ENCODE measurements around the gene TRIM47.
"Not testable (repeated sequence)": the region's sequence is repeated elsewhere in the genome, so short reads cannot be mapped to it uniquely, and the experiment has no call there.

Gene TRIM47

DNA sequence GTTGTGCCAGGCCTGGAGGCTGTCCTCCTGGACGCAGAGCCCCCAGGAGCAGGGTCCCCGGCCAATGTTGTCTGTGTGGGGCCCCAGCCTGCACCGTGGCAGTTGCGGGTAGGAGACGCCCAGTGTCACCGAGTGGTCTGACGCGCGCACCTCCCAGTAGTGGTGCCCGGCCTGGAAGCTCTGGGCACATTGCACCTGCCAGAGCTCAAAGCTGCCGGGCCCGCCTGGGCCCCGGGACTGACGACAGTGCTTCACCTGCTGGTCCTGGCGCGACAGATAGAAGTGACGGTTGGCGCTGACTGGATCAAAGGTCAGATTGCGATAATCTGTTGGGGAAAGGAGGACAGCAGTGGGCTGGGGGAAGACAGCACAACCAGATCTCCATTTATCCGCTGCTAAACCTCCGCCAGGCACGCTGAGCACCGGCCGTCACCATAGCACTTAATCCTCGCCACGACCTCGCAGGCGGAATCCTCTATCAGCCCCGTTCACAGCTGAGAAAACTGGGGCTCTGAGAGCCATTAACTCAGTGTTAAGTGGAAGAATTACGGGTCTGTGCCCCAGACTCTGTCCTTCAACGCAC lies 12.7 kb upstream of the TRIM47 start:
- DNase-seq, result no peak

DNA sequence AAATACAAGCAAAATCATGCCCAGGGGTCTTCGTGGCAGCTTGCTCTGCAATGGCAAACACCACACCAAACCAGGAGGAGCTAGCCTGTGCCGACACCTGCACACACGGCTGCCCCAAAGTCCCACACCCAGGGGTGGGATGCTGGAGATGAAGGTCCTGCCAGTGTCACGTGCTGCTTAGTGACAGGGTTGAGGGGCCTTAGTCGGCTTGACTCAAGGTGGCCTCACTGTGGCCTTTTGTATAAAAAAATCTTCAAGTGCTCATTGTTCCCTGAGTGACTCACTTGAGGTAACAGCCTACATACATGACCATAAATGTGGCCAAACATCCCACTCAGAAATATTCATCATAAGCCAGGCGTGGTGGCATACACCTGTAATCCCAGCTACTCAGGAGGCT lies 11.1 kb upstream of the TRIM47 start:
- no peak for DNase-seq

DNA sequence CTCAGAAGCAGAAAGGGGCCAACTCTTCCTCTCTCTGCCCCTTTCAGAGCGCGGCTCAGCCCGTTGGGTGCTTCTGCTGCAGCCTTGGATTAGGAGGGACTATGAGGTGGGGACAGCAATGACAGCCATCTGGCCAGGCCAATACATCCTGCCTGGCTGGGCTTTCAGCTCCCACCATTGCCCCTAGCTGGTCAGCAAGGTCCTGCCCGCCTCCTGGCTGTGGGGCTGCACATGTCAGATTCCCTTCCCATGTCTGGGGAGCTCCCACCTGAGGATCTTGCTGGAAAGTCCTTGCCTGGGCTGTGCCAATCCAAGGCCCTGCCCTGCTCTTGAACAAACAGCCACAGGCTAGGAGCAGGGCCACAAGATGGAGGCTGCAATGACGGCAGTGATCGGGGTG lies 10.1 kb upstream of the TRIM47 start:
- no peak for DNase-seq

DNA sequence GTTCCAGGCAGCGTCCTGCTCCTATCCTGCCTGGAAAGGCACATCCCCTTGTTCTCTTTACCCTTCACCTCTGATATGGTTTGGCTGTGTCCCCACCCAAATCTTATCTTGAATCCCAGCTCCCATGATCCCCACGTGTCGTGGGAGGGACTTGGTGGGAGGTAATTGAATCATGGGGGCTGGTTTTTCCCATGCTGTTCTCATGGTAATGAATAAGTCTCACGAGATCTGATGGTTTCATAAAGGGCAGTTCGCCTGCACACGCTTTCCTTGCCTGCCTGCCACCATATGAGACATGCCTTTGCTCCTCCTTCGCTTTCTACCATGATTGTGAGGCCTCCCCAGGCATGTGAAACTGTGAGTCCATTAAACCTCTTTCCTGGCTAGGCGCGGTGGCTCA lies 7.5 kb upstream of the TRIM47 start:
- DNase-seq, result not testable (repeated sequence)

DNA sequence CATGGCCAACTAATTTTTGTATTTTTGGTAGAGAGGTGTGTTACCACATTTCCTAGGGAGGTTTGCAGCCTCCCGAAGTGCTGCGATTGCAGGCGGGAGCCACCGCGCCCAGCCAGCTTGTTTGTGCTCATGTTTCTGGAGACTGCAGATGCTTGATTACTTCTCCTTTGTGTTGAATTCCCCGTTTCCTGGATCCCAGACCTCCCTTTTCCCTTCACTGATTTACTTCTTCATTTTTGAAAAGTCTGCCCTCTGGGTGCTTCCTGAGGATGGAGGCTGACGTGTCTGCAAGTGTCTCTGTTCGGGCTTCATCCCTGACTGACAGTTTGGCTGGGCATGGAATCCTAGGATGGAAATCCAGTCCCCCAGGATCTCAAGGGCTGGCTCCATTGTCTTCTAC lies 7.0 kb upstream of the TRIM47 start:
- DNase-seq, result no peak

DNA sequence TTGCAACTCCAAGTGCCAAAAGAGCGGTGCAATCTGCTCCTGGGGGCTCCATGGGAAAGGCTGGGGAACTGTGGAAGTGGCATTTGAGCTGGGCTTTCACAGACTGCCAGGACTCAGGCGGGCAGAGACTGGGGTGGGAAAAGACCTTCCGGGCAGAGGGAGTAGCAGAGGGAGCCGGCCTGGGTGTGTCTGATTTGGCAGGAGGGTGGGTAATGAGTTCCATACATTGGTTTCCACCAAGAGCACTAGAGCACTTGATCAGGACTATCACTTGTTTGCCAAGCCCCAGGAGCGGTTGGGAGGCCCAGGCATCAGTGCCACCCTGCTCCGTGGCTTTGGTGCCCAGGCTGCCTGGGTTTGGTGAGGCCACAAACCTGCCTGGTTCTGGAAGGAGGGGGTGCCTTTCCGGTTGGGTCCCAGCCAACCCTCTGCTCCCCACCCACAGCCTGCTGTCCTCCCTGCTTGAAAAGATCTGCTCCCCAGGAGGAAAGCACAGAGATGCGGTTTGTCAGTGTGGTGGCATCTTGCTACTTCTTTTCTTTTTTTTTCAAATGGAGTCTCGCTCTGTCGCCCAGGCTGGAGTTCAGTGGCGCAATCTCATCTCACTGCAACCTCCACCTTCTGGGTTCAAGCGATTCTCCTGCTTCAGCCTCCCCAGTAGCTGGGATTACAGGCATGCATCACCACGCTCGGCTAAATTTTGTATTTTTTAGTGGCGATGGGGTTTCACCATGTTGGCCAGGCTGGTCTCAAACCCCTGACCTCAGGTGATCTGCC lies 3.5 kb upstream of the TRIM47 start:
- DNase-seq, result no peak

DNA sequence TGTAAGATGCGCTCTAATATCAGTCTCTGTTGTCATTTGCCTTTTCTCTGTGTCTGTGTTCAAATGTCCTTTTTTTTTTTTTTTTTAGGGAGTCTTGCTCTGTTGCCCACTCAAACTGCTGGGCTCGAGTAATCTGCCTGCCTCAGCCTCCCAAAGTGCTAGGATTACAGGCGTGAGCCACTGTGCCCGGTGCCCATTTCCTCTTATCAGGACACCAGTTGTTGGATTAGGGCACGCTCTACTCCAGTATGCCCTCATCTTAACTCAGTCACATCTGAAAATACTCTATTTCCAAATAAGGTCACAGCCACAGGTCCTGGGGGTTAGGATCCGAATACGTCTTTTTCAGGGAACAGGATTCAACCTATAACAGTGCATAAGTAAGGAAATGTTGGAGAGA lies 1.9 kb upstream of the TRIM47 start:
- no peak for DNase-seq

DNA sequence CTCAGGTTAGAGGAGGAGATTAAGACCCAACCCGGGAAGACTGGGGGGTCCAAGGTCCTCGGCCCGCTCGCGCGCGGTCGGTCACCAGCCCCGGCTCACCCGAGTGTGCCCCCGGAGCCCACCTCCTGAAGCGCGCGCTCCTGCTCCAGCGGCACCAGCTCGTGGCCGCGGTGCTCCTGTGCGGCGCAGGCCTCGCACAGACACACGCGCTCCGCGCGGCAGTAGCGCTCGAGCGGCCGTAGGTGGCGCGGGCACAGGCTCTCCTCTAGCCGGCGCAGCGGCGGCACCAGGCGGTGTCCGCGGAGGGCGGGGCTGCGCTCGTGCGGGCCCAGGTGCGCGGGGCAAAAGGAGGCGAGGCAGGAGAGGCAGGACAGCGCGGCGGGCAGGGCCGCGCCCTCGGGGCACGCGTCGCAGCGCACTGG lies 618 bp downstream of the TRIM47 start:
- DNase-seq, result peak; percentile 59

DNA sequence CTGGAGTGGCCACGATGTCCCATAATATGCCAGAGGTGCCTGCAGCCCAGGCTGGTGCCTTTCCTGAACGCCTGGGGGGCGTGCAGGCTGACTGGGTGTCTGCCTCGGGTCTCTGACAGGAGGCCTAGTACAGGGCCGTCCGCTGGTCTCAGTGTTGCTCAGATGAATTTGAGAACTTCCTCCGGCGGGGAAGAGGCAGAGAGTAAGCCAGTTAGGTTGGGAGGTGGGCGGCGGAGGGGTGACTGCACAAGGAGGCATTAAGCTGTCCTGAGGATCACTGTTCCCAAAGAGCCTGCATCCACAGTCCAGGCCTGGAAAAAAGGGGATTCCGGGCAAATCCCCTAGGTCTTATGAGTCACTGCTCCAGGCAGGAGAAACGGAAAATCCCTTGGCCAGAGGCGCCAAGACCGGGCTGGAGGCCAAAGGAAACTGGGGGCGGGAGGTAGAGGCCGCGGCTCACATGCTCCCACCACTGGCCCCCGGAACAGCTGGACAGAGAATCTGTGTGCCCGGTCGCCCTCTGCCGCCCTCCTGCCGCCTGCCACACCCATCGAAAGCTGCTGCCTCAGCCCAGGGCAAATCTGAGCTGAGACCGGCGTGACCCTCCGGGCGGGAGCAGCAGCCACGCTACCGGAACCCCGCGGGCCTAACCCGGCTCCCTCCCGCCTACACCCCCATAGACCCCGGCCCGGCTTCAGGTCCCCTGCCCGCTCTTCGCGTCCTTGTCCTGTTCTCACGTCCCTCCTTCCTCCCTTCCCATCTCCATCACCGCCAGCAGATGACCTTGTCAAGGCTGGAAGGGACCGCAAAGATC lies 1.2 kb downstream of the TRIM47 start:
- DNase-seq, result no peak

DNA sequence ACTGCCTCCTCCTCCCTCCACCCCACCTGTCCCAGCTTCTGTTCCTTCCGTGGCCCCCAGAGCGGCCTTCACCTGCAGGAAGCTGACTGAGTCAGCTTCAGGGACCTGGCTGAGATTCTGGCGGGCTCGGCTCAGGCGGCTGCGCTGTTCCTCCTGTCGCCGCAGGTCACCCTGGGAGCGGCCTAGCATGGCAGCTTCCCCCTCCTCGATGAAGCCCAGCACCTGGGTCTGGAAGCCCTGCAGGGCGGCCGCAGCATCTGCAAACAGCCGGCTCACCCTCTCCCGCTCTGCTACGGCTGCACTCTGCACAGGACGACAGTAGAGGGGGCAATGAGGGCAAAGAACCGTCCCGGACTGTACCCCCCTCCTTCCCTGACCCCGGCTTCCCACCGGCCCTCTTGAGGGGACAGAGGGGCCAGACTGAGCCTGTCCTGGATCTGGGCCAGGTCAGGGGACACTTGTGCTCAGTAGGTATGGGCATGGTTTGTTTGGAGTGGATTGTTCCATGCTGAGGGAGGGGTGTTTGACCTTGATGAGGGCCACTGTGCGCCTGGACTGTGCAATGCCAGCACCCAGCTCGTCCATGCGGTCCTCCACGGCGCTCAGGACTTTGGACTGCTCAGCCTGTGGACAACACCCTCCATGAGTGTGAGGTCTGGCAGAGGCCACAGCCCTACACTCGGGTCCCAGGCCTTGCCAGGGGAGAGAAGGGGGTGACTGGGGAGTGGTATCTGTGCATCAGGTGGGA lies 2.0 kb downstream of the TRIM47 start:
- peak; percentile 73 for DNase-seq

DNA sequence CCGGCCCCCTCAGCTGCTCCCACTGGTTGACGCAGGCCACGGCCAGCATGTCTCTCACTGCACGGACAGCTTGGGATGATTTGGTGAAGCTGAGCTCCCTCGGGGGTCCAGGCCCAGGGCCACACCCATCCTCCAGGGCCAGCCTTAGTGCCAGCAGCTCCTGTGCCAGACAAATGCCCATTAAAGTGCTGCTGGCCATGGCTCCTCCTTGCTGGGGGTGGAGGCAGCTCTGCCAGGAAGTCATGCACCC lies 2.5 kb downstream of the TRIM47 start:
- DNase-seq, result no peak

DNA sequence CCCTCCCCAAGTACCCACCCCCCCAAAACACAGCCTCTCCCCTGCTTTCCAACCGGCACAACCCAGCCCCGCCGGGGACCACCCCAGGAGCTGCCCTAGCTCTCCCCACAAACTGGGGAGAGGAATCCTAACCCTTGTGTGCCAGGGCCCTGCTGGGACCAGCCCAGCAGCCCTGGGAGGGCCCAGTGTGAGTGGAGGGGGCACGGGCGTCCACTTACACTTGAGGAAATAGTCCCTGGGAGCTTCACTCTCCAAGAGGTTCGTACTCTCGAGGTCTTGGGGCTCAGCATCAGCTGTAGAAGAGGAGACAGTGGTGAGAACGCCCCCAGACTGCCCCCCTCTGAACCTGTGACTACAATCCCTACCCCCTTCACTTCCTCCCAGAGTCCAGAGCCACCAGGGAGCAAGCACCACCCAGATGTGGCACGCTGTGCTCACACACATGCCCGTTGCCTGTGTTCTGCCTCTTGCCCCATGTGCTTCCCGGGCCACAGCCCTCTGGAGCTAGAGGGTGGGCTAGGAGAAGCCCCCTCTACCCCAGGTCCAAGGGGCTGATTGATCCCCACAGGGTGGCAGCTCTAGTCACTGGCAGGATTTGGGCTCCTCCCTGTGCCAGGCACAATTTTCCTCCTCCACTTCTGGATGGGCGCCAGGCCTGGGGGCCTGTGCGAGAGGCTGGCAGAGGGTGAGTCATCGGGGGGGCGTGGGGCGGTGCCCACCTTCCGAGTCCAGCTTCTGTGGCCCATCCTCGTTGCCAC lies 3.0 kb downstream of the TRIM47 start:
- DNase-seq, result no peak

DNA sequence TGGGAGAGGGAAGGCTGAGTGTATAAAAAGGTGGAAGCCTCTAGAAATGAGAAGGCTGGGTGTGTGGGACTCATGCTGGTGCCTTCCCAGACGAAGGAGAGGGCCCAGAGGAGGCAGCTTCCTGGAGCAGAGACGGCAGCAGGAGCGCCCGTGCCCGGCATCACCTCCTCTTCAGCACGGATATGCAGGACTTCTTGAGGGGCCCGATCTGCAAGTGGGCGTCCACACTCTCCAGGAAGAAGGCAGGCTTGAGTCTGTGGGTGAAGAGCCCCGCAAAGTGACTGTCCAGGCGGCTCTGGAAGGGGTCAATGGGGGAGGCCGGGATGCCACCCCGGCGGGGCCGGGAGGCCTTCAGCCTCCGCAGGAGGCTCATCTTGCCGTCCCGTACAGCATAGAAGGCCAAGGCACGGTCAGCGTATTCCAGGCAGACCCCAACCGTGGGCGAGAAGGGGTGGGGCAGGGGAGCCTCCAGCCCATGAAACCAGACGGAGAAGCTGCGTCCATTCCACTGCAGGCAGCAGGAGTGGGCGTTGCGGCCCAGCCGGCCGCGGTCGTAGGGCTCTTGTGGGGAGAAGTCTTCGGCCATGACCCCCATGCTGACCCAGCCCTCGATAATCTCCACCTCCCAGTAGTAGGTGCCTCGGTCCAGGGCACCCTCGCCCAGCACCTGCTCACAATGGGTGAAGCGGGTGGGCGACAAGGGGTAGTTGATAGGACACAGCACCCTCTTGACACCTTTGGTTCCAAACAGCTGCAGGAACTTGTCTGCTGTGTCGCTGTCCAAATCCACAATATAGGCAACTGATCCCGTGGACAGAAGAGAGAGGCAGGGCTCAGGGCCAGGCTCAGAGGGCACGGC lies 3.8 kb downstream of the TRIM47 start:
- DNase-seq, result no peak

DNA sequence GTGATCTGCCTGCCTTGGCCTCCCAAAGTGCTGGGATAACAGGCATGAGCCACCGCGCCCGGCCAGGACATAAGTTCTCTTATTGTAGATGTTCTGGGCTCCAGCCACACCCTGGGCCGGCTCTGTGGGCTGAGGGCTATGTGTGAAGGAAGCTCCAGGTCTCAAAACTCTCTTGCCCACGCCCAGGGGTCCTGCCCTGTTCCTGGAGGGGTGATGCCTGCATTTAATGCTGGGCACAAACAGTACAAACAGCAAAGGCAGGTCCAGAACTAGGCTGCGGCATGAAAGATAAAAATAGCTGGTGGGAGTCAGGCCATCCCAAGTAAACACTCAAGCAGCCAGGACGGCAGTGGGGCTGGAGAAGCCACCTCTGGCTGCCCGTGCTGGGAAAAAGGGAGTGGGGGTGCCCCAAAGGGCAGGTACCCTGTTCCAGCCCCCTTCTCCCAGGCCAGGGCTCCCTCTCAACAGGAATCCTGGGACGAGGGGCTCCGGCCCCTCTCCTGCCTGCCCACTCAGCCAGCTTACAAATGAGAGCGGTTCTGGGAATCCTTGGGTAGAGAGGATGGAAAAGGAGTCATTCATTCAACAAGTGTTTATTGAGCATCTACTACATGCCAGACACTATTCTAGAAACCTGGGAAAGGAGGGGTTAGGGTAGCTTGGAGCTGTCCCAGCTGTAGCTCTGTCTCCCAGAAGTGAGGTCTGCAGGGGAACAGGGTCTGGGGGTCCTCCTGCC lies 4.6 kb downstream of the TRIM47 start:
- DNase-seq, result no peak

DNA sequence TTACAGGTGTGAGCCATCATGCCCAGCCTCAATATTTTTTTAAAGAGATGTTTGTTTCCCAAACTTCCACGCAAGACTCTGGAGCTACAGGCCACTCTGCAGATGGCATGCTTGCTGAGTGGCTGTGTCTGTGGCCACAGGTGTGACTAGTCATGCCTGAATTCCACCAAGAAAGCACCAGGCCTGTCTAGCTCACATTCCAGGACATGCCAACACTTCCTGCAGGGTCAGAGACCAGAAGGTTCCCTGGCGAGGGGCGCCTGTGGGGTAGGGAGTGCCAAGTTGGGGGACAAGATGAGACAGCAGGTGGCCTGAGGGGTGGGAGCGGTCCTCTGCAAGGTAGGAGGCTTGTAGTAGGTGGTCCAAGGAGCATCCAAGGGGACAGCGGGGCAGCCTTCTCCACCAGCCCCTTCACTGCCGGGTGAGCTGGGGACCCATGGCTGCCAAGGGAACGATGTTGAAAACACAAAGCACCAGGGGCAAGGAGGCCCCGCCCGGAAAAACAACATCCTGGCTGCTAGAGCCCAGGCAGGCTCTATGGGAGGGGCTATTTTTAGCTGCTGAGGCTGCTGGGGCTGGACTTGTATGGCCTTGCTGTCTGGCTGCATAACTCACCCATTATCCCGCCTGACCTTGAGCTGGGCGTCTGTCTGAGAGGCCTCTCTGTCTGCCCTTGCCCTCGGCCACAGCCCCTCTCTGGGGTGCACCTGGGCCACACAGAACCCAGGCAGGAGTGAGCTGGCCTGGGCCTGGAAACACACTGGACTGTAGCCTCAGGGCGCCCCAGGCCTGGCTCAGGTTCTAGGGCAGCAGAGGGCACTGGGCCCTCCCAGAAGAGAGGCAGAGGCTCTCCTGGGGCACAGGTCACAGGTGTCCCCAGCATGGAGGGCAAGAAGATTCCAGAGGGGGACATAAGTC lies 5.7 kb downstream of the TRIM47 start:
- peak; percentile 48 for DNase-seq

DNA sequence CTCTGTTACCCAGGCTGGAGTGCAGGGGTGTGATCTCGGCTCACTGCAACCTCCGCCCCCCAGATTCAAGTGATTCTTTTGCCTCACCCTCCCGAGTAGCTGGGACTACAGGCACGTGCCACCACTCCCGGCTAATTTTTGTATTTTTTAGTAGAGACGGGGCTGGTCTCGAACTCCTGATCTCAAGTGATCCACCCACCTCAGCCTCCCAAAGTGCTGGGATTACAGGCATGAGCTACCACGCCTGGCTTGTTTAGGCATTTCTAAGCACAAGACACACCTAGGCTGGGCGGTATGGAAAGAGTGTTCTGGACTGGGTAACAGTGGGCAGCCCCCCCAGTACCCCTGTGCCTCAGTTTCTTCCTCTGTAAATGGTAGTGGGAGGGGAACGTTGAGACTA lies 8.2 kb downstream of the TRIM47 start:
- DNase-seq, result not testable (repeated sequence)

DNA sequence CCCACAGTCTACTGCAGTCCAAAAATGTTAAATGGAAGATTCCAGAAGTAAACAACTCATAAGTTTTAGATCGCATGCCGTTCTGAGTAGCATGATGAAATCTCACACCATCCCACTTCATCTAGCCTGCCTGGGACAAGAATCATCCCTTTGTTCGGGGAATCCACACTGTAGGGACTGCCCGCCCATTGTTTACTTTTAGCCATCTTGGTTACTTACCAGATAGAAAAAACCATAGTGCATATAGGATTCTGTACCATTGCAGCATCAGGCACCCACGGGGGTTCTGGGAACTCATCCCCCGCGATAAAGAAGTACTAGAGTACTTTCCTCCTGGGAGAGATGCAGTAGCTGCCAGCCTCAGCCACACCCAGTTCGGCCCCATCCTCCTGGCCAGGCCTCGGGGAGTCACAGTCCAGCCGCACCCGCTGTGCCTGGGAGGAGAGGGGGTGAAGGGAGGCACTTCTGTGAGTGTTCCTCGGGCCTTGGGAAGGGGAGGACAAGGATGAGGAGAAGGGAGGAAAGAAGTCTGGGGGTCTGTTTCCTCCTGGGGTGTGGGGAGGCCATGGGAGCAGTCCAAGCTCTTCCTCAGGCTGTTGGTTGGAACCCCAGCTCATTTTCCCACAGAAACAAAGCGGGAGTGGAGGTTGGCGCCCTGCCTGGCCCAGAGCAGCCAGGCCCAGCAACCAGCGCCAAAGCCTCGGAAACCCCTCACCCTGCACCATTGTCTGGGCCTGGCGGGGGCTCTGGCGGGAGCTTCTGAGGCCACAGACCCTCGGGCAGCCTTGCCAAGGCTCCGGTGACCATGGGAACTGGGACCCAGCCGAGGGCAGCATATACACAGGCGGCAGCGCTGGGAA lies 8.9 kb downstream of the TRIM47 start:
- DNase-seq, result no peak

DNA sequence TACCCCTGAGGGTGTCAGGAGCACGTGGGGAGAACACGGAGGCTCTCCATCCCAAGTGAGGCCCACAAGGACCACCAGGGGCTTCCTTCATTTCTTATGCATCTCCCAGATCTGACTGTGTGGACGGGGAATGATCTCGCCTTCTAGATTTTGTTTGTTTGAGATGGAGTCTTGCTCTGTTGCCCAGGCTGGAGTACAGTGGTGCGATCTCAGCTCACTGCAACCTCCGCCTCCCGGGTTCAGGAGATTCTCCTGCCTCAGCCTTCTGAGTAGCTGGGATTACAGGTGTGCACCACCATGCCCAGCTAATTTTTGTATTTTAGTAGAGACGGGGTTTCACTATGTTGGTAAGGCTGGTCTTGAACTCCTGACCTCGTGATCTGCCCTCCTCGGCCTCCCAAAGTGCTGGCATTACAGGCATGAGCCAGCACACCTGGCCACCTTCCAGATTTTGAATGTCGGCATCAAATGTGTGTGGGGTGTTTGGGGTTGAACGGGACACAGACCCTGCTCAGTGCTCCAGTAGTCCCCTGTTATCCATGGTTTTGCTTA lies 9.6 kb downstream of the TRIM47 start:
- not testable (repeated sequence) for DNase-seq

Measured in effector CD4-positive, alpha-beta T cell (primary cell).